ENCODE measurements around the gene HDAC2. TPM values are rescaled to one million over a fixed set of nuclear protein-coding genes. Genes with fewer than 3 reads are reported as not detected.

HDAC2 gene
- total and polyA plus RNA-seq, 2 donors (not counting 3 experiments of a cell fraction or from before 2014, with no cell fraction given), result 121 to 142 TPM

GRCh38 chr6:113959235-113959634 is 11.7 kb downstream of the HDAC2 start:
- no peak overlapping the region for H2AFZ ChIP-seq (ENCODE audit: low read depth, low read length)
- FAIRE-seq (no peak), DNase-seq (ENCODE audit: low read depth, low spot score) (no peak)
- H3K4me3 ChIP-seq (replicated peaks in 1 of 3; ENCODE audit: insufficient read depth in 1 of 3, low read depth in 1 of 3, low read length in 3 of 3), result no peak overlapping the region
- peaks cover 2 to 11% of the 10 kb centered on the region in 2 experiments for H3K36me3 ChIP-seq (ENCODE audit: control insufficient read depth in 2 of 2, extremely low read depth in 1 of 2, insufficient read depth in 2 of 2, low read length in 2 of 2)
- peaks cover 1% of the 10 kb centered on the region for H3K9me1 ChIP-seq (replicated peaks; ENCODE audit: control insufficient read depth, extremely low read depth, insufficient read depth, low read length)
- no peaks in the 10 kb centered on the region for H3K9me3 ChIP-seq (replicated peaks; ENCODE audit: control insufficient read depth, insufficient read depth, low read length)
- no peak overlapping the region for H3K4me2 ChIP-seq (ENCODE audit: insufficient read depth, low read length)
- TF ChIP-seq FOS (IDR thresholded peaks at IDR 0.05; ENCODE audit: borderline replicate concordance, insufficient read depth, low read length) (no peak), EZH2 (IDR thresholded peaks at IDR 0.05; ENCODE audit: borderline replicate concordance, low read depth, low read length, severe bottlenecking) (no peak), POLR2A (IDR thresholded peaks at IDR 0.05; ENCODE audit: low read depth, low read length) (no peak), POLR2AphosphoS5 (IDR thresholded peaks at IDR 0.05; ENCODE audit: insufficient read depth, low read depth, low read length) (no peak), JUN (IDR thresholded peaks at IDR 0.05; ENCODE audit: borderline replicate concordance, insufficient read depth, insufficient read length, low read depth) (no peak), GATA2 (IDR thresholded peaks at IDR 0.05; ENCODE audit: insufficient read depth, insufficient read length, low read depth, low read length) (no peak), MYC (IDR thresholded peaks at IDR 0.05; ENCODE audit: low read depth, low read length) (no peak)
- TF ChIP-seq, protein P1, sequence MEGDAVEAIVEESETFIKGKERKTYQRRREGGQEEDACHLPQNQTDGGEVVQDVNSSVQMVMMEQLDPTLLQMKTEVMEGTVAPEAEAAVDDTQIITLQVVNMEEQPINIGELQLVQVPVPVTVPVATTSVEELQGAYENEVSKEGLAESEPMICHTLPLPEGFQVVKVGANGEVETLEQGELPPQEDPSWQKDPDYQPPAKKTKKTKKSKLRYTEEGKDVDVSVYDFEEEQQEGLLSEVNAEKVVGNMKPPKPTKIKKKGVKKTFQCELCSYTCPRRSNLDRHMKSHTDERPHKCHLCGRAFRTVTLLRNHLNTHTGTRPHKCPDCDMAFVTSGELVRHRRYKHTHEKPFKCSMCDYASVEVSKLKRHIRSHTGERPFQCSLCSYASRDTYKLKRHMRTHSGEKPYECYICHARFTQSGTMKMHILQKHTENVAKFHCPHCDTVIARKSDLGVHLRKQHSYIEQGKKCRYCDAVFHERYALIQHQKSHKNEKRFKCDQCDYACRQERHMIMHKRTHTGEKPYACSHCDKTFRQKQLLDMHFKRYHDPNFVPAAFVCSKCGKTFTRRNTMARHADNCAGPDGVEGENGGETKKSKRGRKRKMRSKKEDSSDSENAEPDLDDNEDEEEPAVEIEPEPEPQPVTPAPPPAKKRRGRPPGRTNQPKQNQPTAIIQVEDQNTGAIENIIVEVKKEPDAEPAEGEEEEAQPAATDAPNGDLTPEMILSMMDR (IDR thresholded peaks at IDR 0.05; ENCODE audit: extremely low read depth in 1 of 2, insufficient read depth in 1 of 2, low read depth in 1 of 2, low read length in 2 of 2), result no peak
- no TSS peak for BruUV-seq (replicated peaks)
- ChIA-PET CTCF (interaction anchor here (0.7 kb wide), 1 partner anchor 139 kb away, joined by 4 read pairs; no protein-coding TSS in a partner anchor), POLR2A (no interaction called here)
- peaks cover 74% of the 10 kb centered on the region for H3K79me2 ChIP-seq (ENCODE audit: control insufficient read depth, insufficient read depth, low read length)
- H3K4me1 ChIP-seq (ENCODE audit: control insufficient read depth, extremely low read depth, insufficient read depth, low read length), result peaks cover 2% of the 10 kb centered on the region
- H3K27me3 ChIP-seq (ENCODE audit: control insufficient read depth in 2 of 2, insufficient read depth in 2 of 2, low read length in 2 of 2), result no peaks in the 10 kb centered on the region
- H4K20me1 ChIP-seq (replicated peaks; ENCODE audit: control insufficient read depth, extremely low read depth, insufficient read depth, low read length), result peaks cover 21% of the 10 kb centered on the region
- intact Hi-C loops (cut with micrococcal nuclease) (no loop called here), dilution Hi-C loops (cut with MboI; ENCODE audit: extremely low pct_ligation_motif_present, low sequenced_read_pairs) (no loop called here)
- H3K27ac ChIP-seq (ENCODE audit: insufficient read depth, low read depth, low read length), result no peak overlapping the region
- no peak overlapping the region for H3K9ac ChIP-seq (replicated peaks; ENCODE audit: extremely low read depth, insufficient read depth, low read length)

Measured in endothelial cell of umbilical vein (primary cell).